Endometrial microvascular endothelial cells (primary cell): ENCODE results near the gene WIZ. TPM values are rescaled to one million over a fixed set of nuclear protein-coding genes. Genes with fewer than 3 reads are reported as not detected.

Experiments used
- in situ Hi-C: cut with HindIII; loops from 2 replicates; pipeline ENCODE4 v1.10.0; 2017; ENCODE audit warnings: low sequenced_read_pairs, low pct_unique_long_range_greater_than_20kb; ENCODE audit errors: inconsistent ontology term
- total RNA-seq: library from RNA; depleted of rRNA; stranded (reverse); fragments of >200 nt; gene quantifications from one replicate; pipeline ENCODE4 v1.2.3, GENCODE V29; 2015; ENCODE audit errors: inconsistent ontology term

Gene WIZ
- total RNA-seq, 1 donor from 2014 or later: 46.6 TPM

- in situ Hi-C loops: no loop called here
Measured at GRCh38 chr19:15448044-15448777, 1.5 kb downstream of the WIZ start.

DNA sequence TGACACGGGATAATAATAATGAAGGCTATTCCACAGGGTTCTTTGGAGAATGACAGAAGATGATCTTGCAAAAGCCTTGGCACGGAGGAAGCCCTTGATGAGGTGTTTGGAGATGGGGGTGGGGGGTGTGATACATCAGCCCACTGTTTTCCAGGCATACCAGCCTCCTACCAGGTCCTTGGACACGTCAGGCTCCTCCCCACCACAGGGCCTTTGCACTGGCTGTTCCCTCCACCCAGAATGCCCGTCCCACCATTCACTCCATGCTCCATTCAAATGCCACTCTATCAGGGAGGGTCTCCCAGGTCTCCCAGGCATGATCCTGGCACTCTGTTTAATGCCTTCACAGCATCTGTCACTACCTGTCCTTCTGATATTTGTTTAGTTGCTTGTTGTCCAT is 2.7 kb downstream of the WIZ start:
- in situ Hi-C loops: no loop called here

DNA sequence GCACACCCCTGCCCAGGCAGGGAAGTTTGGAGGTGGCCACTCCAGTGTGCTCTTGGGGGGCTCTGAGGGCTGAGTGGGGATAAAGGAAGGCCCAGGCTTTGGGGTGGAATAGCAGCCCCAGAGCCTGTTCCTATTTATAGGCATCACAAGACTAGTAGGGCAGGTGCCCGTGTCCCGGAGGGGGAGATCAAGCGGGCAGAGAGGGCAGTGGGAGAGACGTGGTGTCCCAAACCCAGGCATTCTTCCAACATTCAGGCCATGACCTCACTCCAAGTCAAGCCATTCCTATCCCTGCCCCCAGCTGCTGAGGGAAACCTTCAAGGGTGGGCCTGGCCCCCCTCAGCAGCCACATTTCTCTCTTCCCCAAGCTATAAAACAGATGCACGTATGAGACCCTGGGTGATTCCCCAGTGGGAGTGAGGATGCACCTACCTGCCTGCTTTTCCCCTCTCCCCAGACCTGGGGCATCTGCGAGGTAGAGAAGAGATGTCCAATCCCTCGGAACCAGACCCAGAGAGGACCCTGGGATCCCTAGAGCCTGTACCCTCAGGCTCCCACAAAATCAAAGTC is 3.9 kb downstream of the WIZ start:
- in situ Hi-C loops: no loop called here

- in situ Hi-C loops: no loop called here
Measured at GRCh38 chr19:15445227-15445605, 4.5 kb downstream of the WIZ start.

DNA sequence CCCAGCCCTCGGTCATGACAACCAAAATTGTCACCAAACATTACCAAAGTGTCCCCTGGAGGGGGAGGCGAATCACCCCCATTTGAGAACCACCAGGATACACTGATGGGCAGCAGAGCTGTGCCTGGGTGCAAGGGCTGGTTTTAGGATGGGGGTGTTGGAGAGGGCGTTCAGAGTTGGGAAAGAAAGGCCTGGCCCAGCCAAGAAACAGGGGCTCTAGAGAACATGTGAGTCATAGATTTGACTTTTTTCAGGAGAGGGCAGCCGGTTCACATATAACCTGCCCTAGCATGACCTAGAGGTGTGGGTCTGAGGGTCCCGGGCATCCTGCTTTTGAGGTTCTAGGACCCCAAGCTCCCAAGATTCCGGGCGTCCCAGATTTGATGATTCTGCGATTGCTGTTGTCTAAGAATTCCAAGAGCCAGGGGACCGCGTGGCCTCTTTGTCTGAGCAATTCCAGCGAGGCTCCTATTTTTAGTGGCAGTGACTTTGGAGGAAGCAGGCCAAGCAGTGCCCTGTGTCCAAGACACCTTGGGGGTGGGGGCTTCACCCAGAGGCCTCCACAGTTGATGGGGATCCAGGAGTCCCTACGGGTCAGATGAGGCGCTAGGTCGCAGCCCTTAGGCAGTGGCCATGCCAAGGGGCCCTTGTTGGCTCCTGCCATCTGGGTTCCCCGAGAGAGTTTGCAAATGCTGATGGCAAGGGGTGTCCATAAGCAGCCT is 5.1 kb downstream of the WIZ start:
- in situ Hi-C loops: no loop called here

DNA sequence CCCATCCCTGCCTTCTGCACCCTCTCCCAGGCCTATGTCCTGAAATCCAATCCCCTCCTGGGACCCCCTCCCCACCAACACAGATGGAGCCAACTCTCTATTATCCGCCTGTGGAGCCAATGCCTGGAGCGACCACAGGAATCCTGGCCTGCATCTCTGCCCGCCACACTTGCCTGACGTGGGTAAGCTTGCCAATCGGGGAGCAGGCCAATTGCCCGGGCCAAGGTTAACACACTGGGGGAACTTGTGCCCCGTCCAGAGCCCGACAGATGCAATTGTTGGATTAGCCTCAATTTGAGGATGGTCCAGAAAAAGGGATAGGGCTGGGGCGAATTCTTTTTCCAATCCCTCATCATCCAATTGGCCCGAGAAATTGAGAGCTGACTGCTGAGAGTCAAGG is 5.9 kb downstream of the WIZ start:
- in situ Hi-C loops: no loop called here

GRCh38 chr19:15443325-15443724 is 6.4 kb downstream of the WIZ start:
- in situ Hi-C loops: no loop called here

GRCh38 chr19:15442142-15442920 is 7.4 kb downstream of the WIZ start:
- in situ Hi-C loops: no loop called here

DNA sequence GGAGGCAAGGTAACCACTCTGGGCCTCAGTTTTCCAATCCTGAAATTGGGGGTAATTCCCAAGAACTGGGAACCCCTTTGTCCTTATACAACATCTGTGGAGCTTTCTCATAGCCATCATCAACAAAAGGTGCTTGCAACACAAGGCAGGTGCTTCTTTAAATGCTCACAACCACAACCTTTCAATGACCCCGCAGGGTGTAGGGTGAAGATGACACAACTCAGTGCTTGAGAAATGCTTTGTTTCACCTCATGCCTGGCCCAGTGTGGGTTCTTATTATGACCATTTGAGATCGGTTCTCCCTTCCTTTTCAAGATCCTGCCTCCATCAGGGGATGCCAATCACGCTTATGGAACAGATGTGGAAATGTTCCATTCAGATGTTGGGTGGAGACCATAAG is 8.4 kb downstream of the WIZ start:
- in situ Hi-C loops: no loop called here

- in situ Hi-C loops: no loop called here
Measured at GRCh38 chr19:15439821-15440641, 9.7 kb downstream of the WIZ start.

DNA sequence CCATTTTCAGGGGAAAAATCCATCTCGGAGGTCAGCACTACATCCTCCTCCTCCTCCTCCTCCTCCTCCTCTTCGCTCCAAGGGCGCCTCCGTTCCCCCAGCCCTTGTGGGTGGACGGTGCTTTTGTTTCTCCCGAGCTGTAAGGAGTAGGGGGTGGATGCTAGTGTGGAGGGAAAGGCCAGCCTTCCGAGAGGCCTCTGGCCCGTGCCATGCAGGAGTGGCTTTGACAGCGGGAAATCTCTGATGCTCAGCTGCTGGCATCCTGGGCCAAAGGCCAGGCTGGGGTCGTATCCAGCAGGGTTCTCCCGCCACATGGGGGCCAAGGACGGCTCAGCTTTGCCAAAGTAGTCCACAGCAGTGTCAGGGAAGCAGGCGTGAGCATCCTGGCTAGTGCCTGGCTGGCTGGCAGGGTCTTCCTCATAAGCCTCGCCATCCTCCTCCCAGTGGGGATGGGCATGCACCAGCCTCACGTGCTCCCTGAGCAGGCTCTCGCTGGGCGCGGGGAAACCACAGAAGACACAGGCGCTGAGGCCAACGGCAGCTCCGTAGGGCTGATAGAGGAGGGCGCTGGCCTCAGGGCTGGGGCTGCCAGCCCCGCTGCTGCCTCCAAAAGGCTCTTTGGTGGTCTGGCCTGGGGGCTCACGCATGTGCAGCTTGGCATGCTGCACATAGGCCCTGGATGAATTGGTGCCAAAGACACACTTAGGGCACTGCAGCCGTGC is 10.5 kb downstream of the WIZ start:
- in situ Hi-C loops: no loop called here

GRCh38 chr19:15438577-15438976 is 11.2 kb downstream of the WIZ start:
- in situ Hi-C loops: no loop called here

DNA sequence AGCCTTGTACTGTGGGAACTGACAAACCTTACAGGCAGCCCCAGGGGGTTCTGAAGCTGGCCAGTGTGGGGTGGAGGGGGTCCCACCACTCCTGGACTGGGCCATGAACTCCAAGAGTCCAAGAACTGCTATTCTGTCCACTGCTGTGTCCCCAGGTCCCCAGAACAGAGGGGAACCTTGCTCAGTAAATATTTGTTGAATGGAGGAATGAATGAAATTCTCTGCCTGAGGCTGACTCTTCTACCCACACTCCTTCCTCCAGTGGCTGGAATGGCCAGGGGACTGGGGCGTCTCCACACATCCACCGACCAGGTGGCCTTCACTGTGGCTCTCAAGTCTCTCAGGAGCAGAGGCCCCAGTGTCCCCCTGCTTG is 11.6 kb downstream of the WIZ start:
- in situ Hi-C loops: no loop called here

GRCh38 chr19:15437355-15438123 is 12.2 kb downstream of the WIZ start:
- in situ Hi-C loops: no loop called here

DNA sequence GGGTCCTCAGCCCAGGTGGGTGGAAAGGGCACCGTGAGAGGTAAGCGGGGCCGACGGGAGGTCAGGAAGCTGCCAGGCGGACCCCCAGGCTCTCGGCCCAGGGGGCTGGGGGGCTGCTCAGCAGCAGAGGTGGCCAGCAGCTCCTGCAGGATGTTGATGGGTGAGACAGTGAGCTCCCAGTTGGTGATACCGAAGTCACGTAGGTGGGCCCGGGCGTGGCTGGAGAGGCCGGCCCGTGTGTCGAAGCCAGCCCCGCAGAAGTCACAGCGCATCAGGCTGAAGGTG is 13.0 kb downstream of the WIZ start:
- in situ Hi-C loops: no loop called here

- in situ Hi-C loops: no loop called here
Measured at GRCh38 chr19:15436012-15436825, 13.5 kb downstream of the WIZ start.

DNA sequence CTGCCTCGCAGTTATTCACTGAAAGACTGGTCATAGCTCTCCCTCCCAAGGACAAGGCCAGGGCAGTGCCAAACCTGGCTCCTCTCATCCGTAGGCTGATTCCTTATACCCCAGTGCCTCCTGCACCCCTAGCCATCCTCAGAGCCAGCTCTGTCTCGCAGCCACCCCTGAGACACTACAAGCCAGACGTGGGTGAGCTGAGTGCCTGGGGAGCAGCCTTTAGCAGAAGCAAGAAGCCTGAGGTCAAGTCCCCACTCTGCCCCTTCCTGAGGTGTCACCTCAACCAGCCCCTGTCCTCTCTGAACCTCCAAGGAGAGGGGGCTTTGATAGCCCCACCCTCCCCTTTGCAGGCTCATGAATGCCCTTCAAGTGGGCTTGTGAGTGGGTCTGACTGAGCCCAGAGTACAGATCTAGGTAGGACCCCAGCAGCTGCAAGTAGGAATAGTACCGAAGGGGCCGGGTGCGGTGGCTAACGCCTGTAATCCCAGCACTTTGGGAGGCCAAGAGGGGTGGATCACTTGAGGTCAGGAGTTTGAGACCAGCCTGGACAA is 16.2 kb downstream of the WIZ start:
- in situ Hi-C loops: no loop called here
